ENCODE results near the gene GRIN2A.

GRIN2A gene

DNA sequence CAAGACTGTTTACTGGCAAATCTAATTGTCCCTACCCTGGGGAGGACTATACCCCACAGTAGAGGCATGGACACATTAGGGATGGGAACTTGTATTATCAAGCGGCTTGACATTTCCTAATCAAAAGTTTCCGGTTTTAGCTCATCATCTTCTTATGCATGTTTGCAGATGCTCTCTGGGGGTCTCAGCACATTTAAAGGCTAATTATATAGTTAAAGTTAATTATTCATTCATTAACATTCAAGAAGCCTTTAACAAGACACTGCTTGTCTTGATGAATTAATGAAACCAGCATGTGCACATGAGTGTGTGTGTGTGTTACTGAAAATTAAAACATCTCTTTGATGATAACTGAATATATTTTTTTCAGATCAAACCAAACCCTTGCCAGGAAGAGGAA lies 377.1 kb downstream of the GRIN2A start:
- no peak for DNase-seq

GRCh38 chr16:9802160-9802559 lies 380.1 kb downstream of the GRIN2A start:
- no peak for DNase-seq

- DNase-seq, result no peak
Observed at GRCh38 chr16:9801651-9802050, 380.6 kb downstream of the GRIN2A start.

DNA sequence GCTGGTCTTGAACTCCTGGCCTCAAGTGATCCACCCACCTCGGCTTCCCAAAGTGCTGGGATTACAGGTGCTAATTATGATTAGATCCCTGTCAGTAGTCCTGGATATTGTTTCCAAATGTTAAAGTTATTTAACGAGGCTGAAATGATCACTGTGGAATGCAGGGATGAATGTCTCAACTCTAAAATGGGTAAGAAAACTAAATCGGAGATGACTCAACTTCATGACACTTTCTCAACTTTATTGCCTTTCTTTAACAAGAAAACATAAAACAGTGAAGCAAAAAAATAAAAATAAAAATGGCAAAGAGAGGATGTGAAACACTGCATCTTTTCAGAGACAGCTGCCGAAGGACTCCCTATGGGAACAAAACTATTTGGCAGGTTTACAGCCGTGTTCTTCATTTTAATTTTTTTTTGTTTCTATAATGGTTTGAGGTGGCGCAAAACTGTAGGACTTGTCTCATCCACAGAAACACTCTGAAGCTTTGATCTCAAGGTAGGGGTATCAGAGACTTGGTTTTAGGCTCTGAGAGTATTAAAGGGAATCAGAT lies 382.0 kb downstream of the GRIN2A start:
- DNase-seq, result no peak

DNA sequence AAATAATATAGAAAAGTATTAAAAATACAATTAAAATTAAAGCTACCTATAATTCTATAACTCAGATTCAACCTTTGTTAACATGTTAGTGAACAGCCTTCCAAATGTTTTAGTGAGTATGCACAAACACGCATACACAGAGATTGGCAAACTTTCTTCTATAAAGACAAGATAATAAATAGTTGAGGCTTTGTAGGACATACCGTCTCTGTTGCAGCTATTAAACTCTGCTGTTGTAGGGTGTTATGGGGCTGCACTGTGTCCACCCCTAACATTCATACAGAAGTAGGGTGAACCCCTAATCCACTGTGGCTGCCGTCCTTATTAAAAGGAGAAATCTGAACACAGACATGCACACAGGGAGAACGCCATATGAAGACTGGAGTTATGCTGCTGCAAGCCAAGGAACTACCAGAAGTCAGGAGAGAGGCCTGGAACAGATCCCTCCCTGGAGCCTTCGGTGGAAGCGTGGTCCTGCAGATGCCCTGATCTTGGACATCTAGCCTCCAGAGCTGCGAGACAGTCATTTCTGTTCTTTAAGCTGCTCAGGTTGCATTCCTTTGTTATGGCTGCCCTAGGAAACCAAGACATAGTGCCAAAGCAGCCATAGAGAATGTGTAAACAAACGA lies 383.2 kb downstream of the GRIN2A start:
- DNase-seq, result no peak

DNA sequence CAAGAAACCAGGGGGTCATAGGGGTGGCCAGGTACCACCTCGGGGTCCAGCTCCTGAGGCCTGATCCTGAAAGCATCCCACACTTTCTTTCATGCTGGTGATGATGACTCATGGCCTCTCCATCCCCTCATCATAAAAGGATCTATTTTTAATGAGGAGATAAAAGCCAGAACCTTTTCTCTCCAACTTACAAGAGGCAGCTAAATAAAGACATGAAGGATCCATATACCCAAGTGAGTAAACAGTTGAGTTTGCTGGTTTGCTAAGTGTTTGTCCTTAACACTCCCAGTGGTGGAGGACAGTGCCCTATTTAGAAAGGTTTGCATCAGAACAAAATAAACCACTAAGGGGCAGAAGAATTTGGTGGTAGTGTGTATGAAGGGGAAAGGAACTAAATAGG lies 383.8 kb downstream of the GRIN2A start:
- no peak for DNase-seq

GRCh38 chr16:9797306-9797705 lies 384.9 kb downstream of the GRIN2A start:
- DNase-seq, result no peak

DNA sequence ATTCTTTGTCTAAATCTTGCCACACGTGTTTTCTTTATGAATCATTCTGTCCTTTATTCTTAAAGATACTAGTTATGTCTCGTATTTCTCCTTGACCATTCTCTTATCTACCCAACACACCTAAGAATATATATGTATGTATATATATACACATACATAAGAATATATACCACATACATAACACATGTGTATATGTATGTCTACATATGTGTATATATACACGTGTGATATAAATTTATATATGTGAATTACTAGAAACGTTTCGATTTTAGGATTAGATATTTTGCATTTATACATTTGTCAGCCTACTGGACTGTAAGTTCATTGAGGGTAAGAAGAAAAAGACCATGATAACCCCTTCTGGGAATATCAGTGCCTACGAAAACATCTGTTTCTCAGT lies 388.6 kb downstream of the GRIN2A start:
- DNase-seq, result no peak

DNA sequence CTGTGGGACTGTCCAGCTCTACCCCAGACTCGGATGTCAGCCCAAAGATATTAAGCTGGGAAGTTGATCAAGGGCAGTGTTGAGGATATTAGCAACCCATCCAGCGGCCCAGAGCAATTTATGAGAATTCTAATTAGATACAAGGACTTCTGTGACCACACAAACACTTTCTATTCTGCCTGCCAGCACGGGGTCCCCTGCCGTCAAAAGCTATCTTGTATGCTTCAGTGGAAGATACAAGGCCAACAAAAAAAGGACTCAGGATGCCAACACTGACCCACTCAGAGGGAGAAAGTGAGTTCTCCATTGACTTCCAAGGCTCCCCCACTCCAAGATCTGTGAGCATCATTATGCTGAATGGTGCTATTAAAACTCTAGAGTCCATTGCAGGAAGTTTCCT lies 390.7 kb downstream of the GRIN2A start:
- no peak for DNase-seq

DNA sequence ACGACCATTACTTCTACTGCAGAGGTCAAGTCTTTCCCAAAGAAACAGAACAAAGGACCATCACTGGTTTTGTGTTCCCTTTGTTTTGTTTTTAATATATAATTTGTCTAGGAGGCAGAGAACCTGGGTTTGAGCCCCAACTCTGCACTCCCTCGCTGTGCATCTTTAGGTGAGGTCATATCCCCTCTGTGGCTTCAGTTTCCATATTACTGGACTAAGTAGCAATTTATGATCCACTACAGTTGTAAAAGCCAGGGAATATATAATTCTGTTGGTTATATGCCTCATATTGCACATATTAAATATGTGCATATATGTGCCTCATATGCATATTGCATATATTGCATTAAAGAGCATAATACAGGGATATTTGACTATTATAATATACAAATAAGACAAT lies 392.0 kb downstream of the GRIN2A start:
- DNase-seq, result no peak

DNA sequence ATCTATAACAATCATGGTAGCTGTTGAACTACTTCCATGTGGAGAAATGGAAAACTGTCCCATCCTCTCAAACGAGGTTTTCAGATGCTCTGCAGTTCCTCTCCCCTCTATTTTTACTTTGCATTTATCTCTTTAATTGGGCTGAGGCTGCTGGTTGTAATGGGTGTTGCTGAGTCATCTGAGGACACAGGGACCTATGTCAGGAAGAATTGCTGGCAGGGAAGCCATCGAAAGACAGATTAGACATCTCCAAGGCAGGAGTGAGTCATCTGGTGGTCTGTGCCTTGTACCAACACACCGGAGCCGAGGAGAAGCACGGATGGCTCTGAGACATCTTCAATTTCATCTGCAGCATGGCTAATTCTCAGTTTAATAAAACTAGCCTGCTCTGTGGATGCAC lies 394.5 kb downstream of the GRIN2A start:
- DNase-seq, result no peak

DNA sequence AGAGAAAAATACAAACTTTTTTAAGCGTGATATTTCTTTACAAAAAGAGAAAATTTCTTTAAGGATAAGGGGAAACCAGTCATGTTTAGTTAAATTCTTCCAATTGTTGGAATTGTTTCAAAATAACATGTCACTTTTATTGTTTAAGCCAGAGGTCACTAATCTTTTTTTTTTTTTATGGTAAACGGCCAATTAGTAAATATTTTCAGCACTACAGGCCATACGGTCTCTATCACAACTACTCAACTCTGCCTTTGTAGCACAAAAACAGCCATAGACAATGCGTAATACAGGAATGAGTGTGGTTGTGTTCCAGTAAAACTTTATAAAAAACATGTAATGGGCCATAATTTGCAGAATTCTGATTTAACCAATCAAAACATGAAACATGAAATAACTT lies 401.4 kb downstream of the GRIN2A start:
- no peak for DNase-seq

DNA sequence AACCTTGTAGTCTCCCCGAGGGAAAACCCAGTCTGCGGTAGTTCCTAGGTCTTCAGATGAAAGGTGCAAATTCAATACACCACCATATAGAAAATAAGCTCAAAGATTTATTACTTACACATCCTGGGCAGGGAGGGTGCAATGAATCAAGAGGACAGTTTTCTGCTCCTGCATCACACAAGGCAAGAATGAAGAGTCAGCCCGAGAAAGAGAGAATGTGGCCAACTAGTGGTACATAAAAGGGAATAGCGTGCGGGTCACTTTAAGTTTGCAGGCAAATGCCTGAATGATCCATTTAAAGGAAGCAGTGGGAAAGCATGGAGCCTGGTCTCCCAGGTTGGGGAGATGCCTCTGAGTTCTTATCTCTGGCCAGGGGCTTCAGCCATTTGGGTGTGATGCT lies 403.4 kb downstream of the GRIN2A start:
- DNase-seq, result no peak

GRCh38 chr16:9775998-9776397 lies 406.2 kb downstream of the GRIN2A start:
- no peak for DNase-seq

- DNase-seq, result no peak
Observed at GRCh38 chr16:9773289-9773688, 408.9 kb downstream of the GRIN2A start.

GRCh38 chr16:9772526-9773225 lies 409.6 kb downstream of the GRIN2A start:
- no peak for DNase-seq

- no peak for DNase-seq
Observed at GRCh38 chr16:9766891-9767290, 415.3 kb downstream of the GRIN2A start.

DNA sequence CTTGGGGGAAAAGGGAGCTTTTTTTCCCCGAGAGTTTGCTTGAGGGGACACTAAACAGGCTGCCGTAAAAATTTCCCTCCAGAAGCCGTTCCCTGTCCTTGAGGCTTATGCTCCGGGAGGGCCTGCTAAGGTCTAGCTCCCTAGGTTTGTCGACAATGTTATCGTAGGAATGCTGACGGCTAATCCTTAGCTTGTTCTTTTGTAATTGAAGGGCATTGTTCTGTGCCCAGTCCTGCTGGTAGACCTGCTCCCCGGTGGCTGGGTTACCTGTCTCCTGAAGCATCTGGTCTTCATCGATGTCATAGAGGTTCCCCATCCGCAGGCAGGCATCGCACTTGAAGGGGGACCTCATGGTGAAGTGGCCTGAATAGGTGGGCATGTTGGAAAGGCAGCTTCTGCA lies 418.7 kb downstream of the GRIN2A start:
- DNase-seq, result no peak

GRCh38 chr16:9761870-9762269 lies 420.4 kb downstream of the GRIN2A start:
- no peak for DNase-seq

- no peak for DNase-seq
Observed at GRCh38 chr16:9757687-9758086, 424.5 kb downstream of the GRIN2A start.

DNA sequence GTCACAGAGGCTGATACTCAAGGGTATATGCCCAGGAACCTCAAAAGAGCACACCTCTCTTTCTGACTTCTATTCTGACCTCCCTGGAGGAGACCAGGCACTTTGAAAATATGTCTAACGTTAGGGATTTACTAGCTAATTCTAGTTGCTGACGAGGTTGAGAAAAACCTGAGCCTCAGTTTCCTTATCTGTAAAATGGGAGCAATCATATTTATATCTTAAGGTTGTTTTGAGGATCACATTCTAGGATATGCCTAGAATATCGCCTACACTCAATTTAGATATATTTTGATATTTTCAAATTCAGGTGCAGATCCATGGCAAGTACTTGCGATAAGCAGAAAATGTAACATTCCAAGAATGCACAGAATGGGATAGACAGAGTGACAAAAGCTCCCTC lies 425.8 kb downstream of the GRIN2A start:
- DNase-seq, result no peak

DNA sequence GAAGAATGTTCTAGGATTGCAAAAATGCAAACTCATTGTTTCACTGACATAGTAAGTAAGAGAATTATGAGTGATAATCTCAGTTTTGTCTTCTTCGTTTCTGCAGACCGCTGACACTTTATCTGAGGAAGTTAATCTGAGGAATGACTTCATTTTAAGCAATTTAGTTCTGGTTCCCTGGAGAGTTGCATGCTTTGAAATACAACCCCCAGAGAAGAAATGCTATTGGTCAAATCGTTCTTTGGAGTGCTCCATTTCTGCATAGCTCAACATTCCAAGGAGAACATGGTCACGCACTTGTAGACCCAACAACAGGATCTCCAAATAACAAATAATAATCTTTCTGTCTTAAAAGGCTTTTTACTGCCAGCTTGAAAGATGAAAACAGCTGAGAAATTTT lies 427.1 kb downstream of the GRIN2A start:
- no peak for DNase-seq

- no peak for DNase-seq
Observed at GRCh38 chr16:9741776-9742175, 440.5 kb downstream of the GRIN2A start.

GRCh38 chr16:9739301-9739700 lies 442.9 kb downstream of the GRIN2A start:
- no peak for DNase-seq

GRCh38 chr16:9738690-9739089 lies 443.5 kb downstream of the GRIN2A start:
- DNase-seq, result no peak
